Measurements from ENCODE around the gene KLHL12.

The KLHL12 gene

DNA sequence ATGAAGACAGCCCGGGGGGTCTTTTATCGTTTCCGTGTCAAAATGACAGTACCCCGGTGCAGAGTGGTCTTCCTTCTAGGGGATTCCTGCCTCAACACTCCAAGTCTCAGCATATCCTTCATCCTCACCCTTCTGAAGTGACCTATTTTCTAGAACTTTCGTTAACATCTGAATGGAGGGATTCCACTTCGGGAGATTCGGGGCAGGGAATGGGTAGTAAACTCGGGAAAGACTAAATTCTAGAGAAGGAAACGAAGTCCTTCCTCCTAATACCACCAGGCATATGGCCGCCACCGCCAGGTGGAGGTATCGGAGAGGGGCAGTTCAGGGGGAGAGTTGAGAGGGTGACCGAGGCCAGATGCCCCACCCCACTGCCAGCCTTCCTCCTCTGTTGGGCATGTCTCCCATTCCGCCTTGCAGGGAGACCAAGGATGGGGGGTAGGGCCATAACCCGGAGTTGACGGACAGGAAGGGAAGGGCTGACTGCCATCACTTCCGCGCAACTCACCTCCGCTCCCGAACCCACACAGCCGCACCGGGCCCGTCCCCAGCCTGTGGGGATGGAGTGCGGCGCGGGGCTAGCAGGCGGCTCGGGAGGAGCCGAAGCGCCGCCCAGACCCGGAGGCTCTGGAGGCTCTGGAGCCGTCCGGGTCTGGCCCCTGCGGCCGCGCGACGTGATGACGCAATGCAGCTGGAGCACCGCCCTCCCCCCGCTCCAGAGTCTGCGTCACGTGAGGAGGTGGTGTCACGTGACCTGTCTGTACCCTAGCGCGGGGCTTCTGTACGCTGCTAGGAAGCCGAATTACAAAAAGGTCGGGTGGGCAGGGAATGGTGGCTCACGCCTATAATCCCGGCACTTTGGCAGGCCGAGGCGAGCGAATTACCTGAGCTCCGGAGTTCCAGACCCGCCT is at the start of gene KLHL12:
KLHL12 (minus strand) TSS at position 654 of the 911 bp plus-strand sequence. CDS start 2,072 bp downstream, outside the sequence.
- peak within 1 kb of the TSS; percentile 99 for H3K4me3 ChIP-seq (ENCODE audit: low read depth, low read length)
- peak; percentile 88 for DNase-seq (ENCODE audit: low read depth)

GRCh38 chr1:202976633-202977032 is 49.6 kb upstream of the KLHL12 start:
- H3K4me3 ChIP-seq (ENCODE audit: low read depth, low read length): no peak overlapping the region
- no peak for DNase-seq (ENCODE audit: low read depth)

DNA sequence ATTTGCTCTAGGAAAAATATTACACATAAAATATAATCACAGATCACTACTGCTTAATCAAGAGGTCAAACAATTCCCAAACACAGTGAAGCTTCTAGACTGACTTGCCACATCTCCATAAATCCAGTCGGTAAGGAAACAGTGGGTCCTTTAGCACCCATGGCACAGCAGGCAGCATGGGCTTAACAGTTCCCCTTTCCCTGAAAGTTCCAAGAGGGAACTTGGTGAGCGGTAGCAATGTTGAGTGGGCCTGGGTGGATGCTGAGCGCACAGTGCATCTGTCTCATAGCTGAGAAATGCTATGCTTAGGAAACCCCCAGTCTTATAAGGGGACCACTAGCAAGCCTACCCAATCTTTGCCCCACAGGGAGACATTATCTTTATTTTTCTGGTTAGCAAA is 47.8 kb upstream of the KLHL12 start:
- DNase-seq (ENCODE audit: low read depth): no peak
- H3K4me3 ChIP-seq (ENCODE audit: low read depth, low read length): no peak overlapping the region

- H3K4me3 ChIP-seq (ENCODE audit: low read depth, low read length): no peak overlapping the region
- DNase-seq (ENCODE audit: low read depth): no peak
These were observed 45.0 kb upstream of the KLHL12 start for GRCh38 chr1:202972046-202972445.

GRCh38 chr1:202968895-202969295 is 41.9 kb upstream of the KLHL12 start:
- H3K4me3 ChIP-seq (ENCODE audit: low read depth, low read length): no peak overlapping the region
- DNase-seq (ENCODE audit: low read depth): no peak

GRCh38 chr1:202968351-202968750 is 41.3 kb upstream of the KLHL12 start:
- H3K4me3 ChIP-seq (ENCODE audit: low read depth, low read length): no peak overlapping the region
- DNase-seq (ENCODE audit: low read depth): no peak

- peak overlapping the region; percentile 97 for H3K4me3 ChIP-seq (ENCODE audit: low read depth, low read length)
- DNase-seq (ENCODE audit: low read depth): no peak
These were observed 40.7 kb upstream of the KLHL12 start for GRCh38 chr1:202967684-202968281.

DNA sequence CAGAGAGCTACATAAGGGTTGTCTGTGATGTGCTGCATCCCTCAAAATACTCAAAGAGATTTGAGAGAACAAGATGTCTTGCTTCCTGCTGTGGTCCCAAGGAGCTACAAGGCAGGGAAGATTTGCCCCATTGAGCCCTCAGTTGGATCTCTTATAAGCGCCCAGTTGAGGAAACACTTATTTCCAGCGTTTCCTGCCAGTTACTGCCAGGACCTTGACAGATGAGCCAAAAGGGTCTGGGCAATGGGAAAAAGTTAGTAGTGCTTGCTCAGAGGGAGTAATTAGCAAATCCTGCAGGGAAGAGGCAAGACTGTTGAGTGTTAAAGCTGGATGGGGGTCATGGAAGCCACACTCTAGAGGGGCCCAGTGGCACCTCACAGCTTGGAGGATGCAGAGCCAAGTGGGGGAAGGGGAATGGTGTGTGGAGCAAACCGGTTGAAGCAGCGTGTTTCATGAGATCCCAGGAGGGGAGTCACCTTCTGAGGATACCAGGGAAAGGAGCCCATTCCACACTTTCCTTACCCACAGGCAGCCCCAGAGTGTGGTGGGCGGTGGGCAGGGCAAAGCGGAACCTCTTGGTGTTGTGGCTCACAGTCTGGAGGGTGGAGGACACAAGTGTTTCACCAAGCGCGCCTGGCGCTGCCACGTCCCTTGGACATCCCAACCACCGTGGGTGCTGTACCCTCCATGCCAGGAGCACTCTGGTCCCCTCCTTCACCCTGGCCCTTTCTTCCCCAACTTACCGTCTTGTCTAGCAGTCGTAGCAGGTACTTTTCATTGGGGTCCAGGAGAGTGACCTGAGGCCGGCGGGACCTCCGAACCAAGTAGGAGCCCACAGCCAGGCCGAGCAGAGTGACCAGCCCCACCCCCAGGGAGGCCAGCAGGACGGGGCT is 39.2 kb upstream of the KLHL12 start:
- DNase-seq (ENCODE audit: low read depth): no peak
- H3K4me3 ChIP-seq (ENCODE audit: low read depth, low read length): peak overlapping the region; percentile 97

GRCh38 chr1:202965422-202965821 is 38.4 kb upstream of the KLHL12 start:
- H3K4me3 ChIP-seq (ENCODE audit: low read depth, low read length): peak overlapping the region; percentile 97
- DNase-seq (ENCODE audit: low read depth): no peak

GRCh38 chr1:202964791-202965410 is 37.9 kb upstream of the KLHL12 start:
- peak; percentile 67 for DNase-seq (ENCODE audit: low read depth)

DNA sequence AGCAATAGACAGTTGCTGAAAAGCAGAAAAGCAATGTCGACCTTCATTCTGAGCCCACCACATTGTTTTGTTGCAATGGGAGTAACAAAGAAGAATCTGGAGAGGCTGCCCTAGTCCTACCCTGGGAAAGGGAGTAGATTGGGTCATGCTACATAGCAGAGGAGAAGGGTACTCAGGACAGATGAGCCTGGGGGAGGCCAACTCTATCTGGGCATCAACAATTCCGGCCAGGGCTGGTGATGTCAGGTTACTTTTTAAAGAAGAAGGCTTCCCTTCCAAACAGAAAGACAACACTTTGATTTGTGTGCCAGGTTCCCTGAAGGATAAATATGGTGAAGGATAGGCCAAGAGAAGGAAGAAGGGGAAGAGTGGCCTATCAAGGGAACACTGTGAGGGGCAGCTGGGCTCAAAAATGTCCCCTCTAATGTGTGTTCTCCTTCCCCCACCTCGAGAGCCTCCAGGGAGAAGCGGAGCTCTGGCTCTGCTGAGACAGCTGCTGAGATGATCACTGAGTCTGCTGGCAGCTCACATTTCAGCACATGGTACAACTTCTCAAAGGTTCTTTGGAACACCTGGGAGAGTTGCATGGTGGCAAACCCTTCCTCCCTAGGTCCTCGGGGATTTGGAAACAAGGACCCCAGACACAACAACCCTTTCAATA is 34.3 kb upstream of the KLHL12 start:
- H3K4me3 ChIP-seq (ENCODE audit: low read depth, low read length): no peak overlapping the region
- DNase-seq (ENCODE audit: low read depth): no peak

More at GRCh38 chr1:202964791-202965410, 37.9 kb upstream of the KLHL12 start:
- H3K4me3 ChIP-seq (ENCODE audit: low read depth, low read length): no peak overlapping the region

DNA sequence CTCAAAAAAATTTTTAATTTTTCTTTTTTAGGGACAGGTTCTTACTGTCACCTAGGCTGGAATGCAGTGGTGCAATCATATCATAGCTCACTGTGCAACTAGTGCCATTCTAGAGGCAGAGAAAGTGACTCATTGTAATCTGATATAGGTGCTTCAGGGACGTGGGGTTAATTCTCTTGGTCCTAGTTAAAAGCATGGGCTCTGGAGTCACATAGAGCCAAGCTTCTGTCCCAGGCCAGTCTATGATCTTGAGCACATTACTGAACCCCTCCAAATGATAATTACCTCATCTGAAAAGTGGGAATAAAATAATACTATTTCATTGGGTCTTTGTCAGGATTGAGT is 32.2 kb upstream of the KLHL12 start:
- DNase-seq (ENCODE audit: low read depth): no peak
- H3K4me3 ChIP-seq (ENCODE audit: low read depth, low read length): no peak overlapping the region

- DNase-seq (ENCODE audit: low read depth): no peak
These were observed 31.7 kb upstream of the KLHL12 start for GRCh38 chr1:202958544-202959275.

GRCh38 chr1:202957733-202958543 is 30.9 kb upstream of the KLHL12 start, which contains the start of gene ADIPOR1:
ADIPOR1 (minus strand) TSS chr1:202958312; CDS start chr1:202951070, 7,242 bp downstream.
- peak within 1 kb of the TSS; percentile 90 for H3K4me3 ChIP-seq (ENCODE audit: low read depth, low read length)
- peak; percentile 50 for DNase-seq (ENCODE audit: low read depth)

More at GRCh38 chr1:202958544-202959275, 31.7 kb upstream of the KLHL12 start:
- peak overlapping the region; percentile 90 for H3K4me3 ChIP-seq (ENCODE audit: low read depth, low read length)

GRCh38 chr1:202956969-202957368 is 29.9 kb upstream of the KLHL12 start:
- no peak for DNase-seq (ENCODE audit: low read depth)

DNA sequence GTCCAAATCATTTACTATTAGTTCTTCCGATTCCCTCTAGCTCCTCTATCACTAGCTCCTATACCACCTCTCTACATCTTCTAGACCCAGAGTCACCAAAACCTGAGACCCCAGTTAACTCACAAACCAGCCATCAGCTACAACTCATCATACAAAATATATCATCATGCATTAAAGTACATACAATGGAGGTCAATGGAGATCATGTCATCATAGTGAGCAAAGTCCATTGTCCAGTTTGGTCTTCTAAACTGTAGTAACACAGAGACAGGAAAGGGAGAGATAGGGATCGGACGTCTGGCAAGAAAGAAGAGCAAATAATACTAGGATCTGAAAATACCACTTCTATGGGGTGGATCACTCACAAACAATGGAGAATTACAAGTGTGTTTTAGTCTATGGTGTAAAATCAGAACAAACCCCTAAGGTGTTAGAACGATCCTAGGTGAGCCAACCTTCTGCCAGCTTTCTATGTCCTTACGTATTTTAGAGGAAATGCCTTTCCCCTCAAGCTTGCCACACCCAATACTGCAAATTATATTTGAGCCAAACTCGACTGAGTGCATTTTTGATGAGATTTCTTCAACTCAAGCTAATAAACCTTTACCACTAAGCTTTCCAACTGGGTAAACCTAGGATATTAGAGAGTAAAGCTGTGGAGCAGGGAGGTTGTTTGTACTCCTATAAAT is 27.2 kb upstream of the KLHL12 start:
- DNase-seq (ENCODE audit: low read depth): no peak
- no peak overlapping the region for H3K4me3 ChIP-seq (ENCODE audit: low read depth, low read length)

More at GRCh38 chr1:202956969-202957368, 29.9 kb upstream of the KLHL12 start:
- peak overlapping the region; percentile 90 for H3K4me3 ChIP-seq (ENCODE audit: low read depth, low read length)

- H3K4me3 ChIP-seq (ENCODE audit: low read depth, low read length): no peak overlapping the region
- no peak for DNase-seq (ENCODE audit: low read depth)
These were observed 26.4 kb upstream of the KLHL12 start for GRCh38 chr1:202953392-202953791.

All from skeletal muscle cell (primary cell).